Suprapubic skin (tissue), 3 donors: Measurements from ENCODE around the gene FKBP5.

Source experiments
- POLR2A ChIP-seq, 2 donors: fragments of 450-650 bp; IDR thresholded peaks; one replicate each; pipeline ENCODE4 v1.6.1; 2017; ENCODE audit warnings: antibody characterized with exemption in 2 of 2, mild to moderate bottlenecking in 2 of 2, moderate library complexity in 2 of 2
- TF ChIP-seq, protein P1 (sequence below), 2 donors: fragments of 200-600 bp in 1 of 2; fragments of 450-650 bp in 1 of 2; sonication (generic) in 1 of 2; IDR thresholded peaks; one replicate each; pipeline ENCODE4 v1.5.1; 2016 to 2019; ENCODE audit warnings: antibody characterized with exemption in 2 of 2, mild to moderate bottlenecking in 1 of 2, moderate library complexity in 1 of 2

DNA sequence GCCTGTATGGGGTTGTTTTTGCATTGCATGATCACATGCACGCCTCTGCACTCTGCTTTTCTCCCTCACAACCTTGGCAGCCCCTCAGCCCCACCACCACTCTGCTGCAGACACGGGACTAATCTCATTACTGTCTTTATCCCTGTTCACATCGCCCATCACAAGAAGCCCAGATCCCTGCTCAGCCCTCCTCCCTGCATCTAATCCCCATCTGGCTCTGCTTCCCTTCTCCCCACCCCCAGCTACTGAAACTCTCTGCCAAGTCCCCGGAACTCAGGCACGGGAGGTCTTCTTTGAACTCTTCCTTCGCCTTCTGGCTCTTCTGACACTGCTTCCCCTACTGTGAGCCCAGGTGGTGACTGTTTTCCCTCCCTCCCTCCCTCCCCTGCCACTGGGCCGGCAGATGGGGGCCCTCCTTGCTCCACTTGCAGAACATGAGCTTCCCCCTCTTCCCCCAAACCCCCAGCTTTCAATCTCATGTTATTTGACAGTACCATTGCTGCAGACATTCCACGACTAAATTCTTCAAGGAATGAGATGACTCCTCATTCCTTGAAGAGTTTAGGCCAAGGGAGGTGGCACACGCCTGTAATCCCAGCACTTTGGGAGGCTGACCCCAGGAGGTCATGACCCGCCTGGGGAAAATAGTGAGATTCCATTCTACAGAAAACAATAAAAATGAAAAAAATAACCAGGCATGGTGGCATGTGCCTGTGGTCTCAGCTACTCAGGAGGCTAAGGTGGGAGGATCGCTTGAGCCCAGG, 154.1 kb downstream of the FKBP5 start:
- no peak for TF ChIP-seq POLR2A (IDR thresholded peaks at IDR 0.05)
- TF ChIP-seq, protein P1, sequence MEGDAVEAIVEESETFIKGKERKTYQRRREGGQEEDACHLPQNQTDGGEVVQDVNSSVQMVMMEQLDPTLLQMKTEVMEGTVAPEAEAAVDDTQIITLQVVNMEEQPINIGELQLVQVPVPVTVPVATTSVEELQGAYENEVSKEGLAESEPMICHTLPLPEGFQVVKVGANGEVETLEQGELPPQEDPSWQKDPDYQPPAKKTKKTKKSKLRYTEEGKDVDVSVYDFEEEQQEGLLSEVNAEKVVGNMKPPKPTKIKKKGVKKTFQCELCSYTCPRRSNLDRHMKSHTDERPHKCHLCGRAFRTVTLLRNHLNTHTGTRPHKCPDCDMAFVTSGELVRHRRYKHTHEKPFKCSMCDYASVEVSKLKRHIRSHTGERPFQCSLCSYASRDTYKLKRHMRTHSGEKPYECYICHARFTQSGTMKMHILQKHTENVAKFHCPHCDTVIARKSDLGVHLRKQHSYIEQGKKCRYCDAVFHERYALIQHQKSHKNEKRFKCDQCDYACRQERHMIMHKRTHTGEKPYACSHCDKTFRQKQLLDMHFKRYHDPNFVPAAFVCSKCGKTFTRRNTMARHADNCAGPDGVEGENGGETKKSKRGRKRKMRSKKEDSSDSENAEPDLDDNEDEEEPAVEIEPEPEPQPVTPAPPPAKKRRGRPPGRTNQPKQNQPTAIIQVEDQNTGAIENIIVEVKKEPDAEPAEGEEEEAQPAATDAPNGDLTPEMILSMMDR (IDR thresholded peaks at IDR 0.05): no peak
